H9 (cell line): ENCODE data around the gene VEGFC. TPM values are rescaled to one million over a fixed set of nuclear protein-coding genes. Genes with fewer than 3 reads are reported as not detected.

Source experiments
- DNase-seq: peaks from one replicate; pipeline ENCODE4 v3.0.0-alpha.2; 2017
- H2AFZ ChIP-seq: one replicate; pipeline ENCODE4 v1.6.1; 2013; ENCODE audit warnings: mild to moderate bottlenecking, low read length, control low read depth, moderate library complexity
- H2AK5ac ChIP-seq: 2 replicates; pipeline ENCODE4 v1.6.1; 2013; ENCODE audit warnings: low read length, control low read depth, mixed read lengths; ENCODE audit not compliant: insufficient read length
- H2BK120ac ChIP-seq: one replicate; pipeline ENCODE4 v1.6.1; 2013; ENCODE audit warnings: low read depth, mild to moderate bottlenecking, low read length, control low read depth, inconsistent platforms; ENCODE audit not compliant: poor library complexity, severe bottlenecking
- H2BK12ac ChIP-seq: 2 replicates; pipeline ENCODE4 v1.6.1; 2013; ENCODE audit warnings: low read length, control low read depth, mixed read lengths, low read depth; ENCODE audit not compliant: insufficient read length
- H2BK15ac ChIP-seq: 2 replicates; pipeline ENCODE4 v1.6.1; 2013; ENCODE audit warnings: low read depth, low read length, control low read depth
- H2BK20ac ChIP-seq: one replicate; pipeline ENCODE4 v1.6.1; 2013; ENCODE audit warnings: low read depth, mild to moderate bottlenecking, low read length, control low read depth, inconsistent platforms; ENCODE audit not compliant: poor library complexity, severe bottlenecking
- H2BK5ac ChIP-seq: 2 replicates; pipeline ENCODE4 v1.6.1; 2013; ENCODE audit warnings: low read length, control low read depth, mixed read lengths; ENCODE audit not compliant: insufficient read length
- H3K14ac ChIP-seq: 2 replicates; pipeline ENCODE4 v1.6.1; 2013; ENCODE audit warnings: low read length, control low read depth; ENCODE audit not compliant: insufficient read depth
- H3K18ac ChIP-seq: 2 replicates; pipeline ENCODE4 v1.6.1; 2013; ENCODE audit warnings: low read depth, mild to moderate bottlenecking, mixed read lengths, low read length, control low read depth; ENCODE audit not compliant: insufficient read length
- H3K23ac ChIP-seq: 2 replicates; pipeline ENCODE4 v1.6.1; 2013; ENCODE audit warnings: low read length, control low read depth, mixed read lengths, low read depth; ENCODE audit not compliant: insufficient read length
- H3K23me2 ChIP-seq: 2 replicates; pipeline ENCODE4 v1.6.1; 2013; ENCODE audit warnings: low read depth, mild to moderate bottlenecking, mixed read lengths, low read length, control low read depth; ENCODE audit not compliant: insufficient read length, poor library complexity, severe bottlenecking
- H3K27ac ChIP-seq: 2 replicates; pipeline ENCODE4 v1.5.1; 2013; ENCODE audit warnings: low read length, control low read depth, mixed read lengths, low read depth; ENCODE audit not compliant: insufficient read length
- H3K27me3 ChIP-seq: 2 replicates; pipeline ENCODE4 v1.6.1; 2013; ENCODE audit warnings: low read length, control low read depth, inconsistent platforms; ENCODE audit not compliant: insufficient read depth
- H3K4ac ChIP-seq: 2 replicates; pipeline ENCODE4 v1.6.1; 2013; ENCODE audit warnings: low read depth, mild to moderate bottlenecking, control low read depth, inconsistent platforms, low read length, moderate library complexity
- H3K4me1 ChIP-seq: 2 replicates; pipeline ENCODE4 v1.6.1; 2013; ENCODE audit warnings: low read length, control low read depth, inconsistent platforms; ENCODE audit not compliant: insufficient read depth
- H3K4me2 ChIP-seq: 2 replicates; pipeline ENCODE4 v1.6.1; 2013; ENCODE audit warnings: low read length, control low read depth, mixed read lengths; ENCODE audit not compliant: insufficient read length, insufficient read depth
- H3K56ac ChIP-seq: 2 replicates; pipeline ENCODE4 v1.6.1; 2013; ENCODE audit warnings: low read depth, mild to moderate bottlenecking, mixed read lengths, low read length, control low read depth; ENCODE audit not compliant: insufficient read length
- H3K79me1 ChIP-seq: 2 replicates; pipeline ENCODE4 v1.6.1; 2013; ENCODE audit warnings: low read depth, mild to moderate bottlenecking, moderate library complexity, low read length, control low read depth, inconsistent platforms; ENCODE audit not compliant: insufficient read depth, poor library complexity, severe bottlenecking
- H3K79me2 ChIP-seq: 2 replicates; pipeline ENCODE4 v1.6.1; 2013; ENCODE audit warnings: low read length, control low read depth, inconsistent platforms; ENCODE audit not compliant: insufficient read depth
- H3K9ac ChIP-seq: 2 replicates; pipeline ENCODE4 v1.6.1; 2013; ENCODE audit warnings: low read length, control low read depth, mixed read lengths; ENCODE audit not compliant: insufficient read length; ENCODE audit errors: extremely low read depth
- H3K9me3 ChIP-seq: one replicate; pipeline ENCODE4 v1.6.1; 2013; ENCODE audit warnings: low read depth, low read length, inconsistent platforms; ENCODE audit not compliant: control insufficient read depth
- H3T11ph ChIP-seq: one replicate; pipeline ENCODE4 v1.6.1; 2013; ENCODE audit warnings: mild to moderate bottlenecking, low read length, control low read depth, inconsistent platforms
- H4K20me1 ChIP-seq: one replicate; pipeline ENCODE4 v1.6.1; 2013; ENCODE audit not compliant: control insufficient read depth, insufficient read length, insufficient read depth
- H4K5ac ChIP-seq: 2 replicates; pipeline ENCODE4 v1.6.1; 2013; ENCODE audit warnings: low read depth, mild to moderate bottlenecking, mixed read lengths, low read length, control low read depth; ENCODE audit not compliant: insufficient read length
- H4K8ac ChIP-seq: replicated peaks from 2 replicates; pipeline ENCODE4 v1.6.1; 2013; ENCODE audit warnings: low read length, control low read depth, mixed read lengths, low read depth; ENCODE audit not compliant: insufficient read length
- H4K91ac ChIP-seq: 2 replicates; pipeline ENCODE4 v1.6.1; 2013; ENCODE audit warnings: low read depth, mild to moderate bottlenecking, moderate library complexity, mixed read lengths, low read length, control low read depth; ENCODE audit not compliant: insufficient read length
- H3K27ac Mint-ChIP-seq, 3 experiments: 2 replicates in 2 of 3; 3 replicates in 1 of 3; pipeline ENCODE4 v1.8.0; 2020 to 2021; ENCODE audit warnings: mixed read lengths in 3 of 3, mild to moderate bottlenecking in 1 of 3, moderate library complexity in 1 of 3
- H3K27me3 Mint-ChIP-seq: 2 replicates; pipeline ENCODE4 v1.8.0; 2021; ENCODE audit warnings: low read depth, mild to moderate bottlenecking, moderate library complexity, mixed read lengths
- H3K36me3 Mint-ChIP-seq, 3 experiments: 2 replicates in 2 of 3; 3 replicates in 1 of 3; pipeline ENCODE4 v1.8.0; 2020 to 2021; ENCODE audit warnings: low read depth in 3 of 3, mixed read lengths in 3 of 3; ENCODE audit not compliant: insufficient read depth in 1 of 3
- H3K4me1 Mint-ChIP-seq, 2 experiments: 2 replicates each; pipeline ENCODE4 v1.8.0; 2020; ENCODE audit warnings: mixed read lengths in 2 of 2
- H3K4me3 Mint-ChIP-seq, 2 experiments: 2 replicates in 1 of 2; 3 replicates in 1 of 2; pipeline ENCODE4 v1.8.0; 2020 to 2021; ENCODE audit warnings: mild to moderate bottlenecking in 2 of 2, mixed read lengths in 2 of 2, moderate library complexity in 1 of 2
- H3K9me3 Mint-ChIP-seq, 2 experiments: 2 replicates in 1 of 2; 3 replicates in 1 of 2; pipeline ENCODE4 v1.8.0; 2020; ENCODE audit warnings: mild to moderate bottlenecking in 2 of 2, mixed read lengths in 2 of 2, moderate library complexity in 1 of 2
- CTCF ChIP-seq: fragments of 200-600 bp; sonication (generic); conservative IDR thresholded peaks from 3 replicates; pipeline ENCODE4 v1.8.0; 2021; ENCODE audit warnings: antibody characterized with exemption, mild to moderate bottlenecking
- WGBS: extraction: QIAGEN DNeasy Blood & Tissue Kit; methylation state at CpG from one replicate; pipeline ENCODE4 v1.1.7; 2013; ENCODE audit warnings: missing lambda C conversion rate, low lambda C conversion rate, mixed read lengths; ENCODE audit not compliant: insufficient read length; ENCODE audit errors: extremely low coverage; 5-methylcytosine and 5-hydroxymethylcytosine counted together
- total RNA-seq: library from RNA; stranded (reverse); gene quantifications from 2 replicates; pipeline ENCODE4 v1.2.1, GENCODE V29; 2021

The VEGFC gene
- total RNA-seq, 1 experiment from 2014 or later: 0.46 TPM

GRCh38 chr4:176641237-176641636 is 151.5 kb downstream of the VEGFC start:
- no peak overlapping the region for H3K27ac Mint-ChIP-seq
- H2AFZ ChIP-seq: no peak overlapping the region
- no peaks in the 10 kb centered on the region for H4K20me1 ChIP-seq
- no peak overlapping the region for H3K4me3 Mint-ChIP-seq
- H3K4ac ChIP-seq: no peak overlapping the region
- no peak for DNase-seq
- H2BK20ac ChIP-seq: no peak overlapping the region
- no peak overlapping the region for H3K9ac ChIP-seq
- H2AK5ac ChIP-seq: no peak overlapping the region
- no peak overlapping the region for H2BK5ac ChIP-seq
- no peak overlapping the region for H3K56ac ChIP-seq
- peaks cover 1% of the 10 kb centered on the region; the same call in 1 of the 2 replicates for H3K27me3 Mint-ChIP-seq
- no peak overlapping the region for H3K4me2 ChIP-seq
- no peaks in the 10 kb centered on the region for H3K23me2 ChIP-seq
- H3K27ac ChIP-seq: no peak overlapping the region
- H3K9me3 Mint-ChIP-seq: no peaks in the 10 kb centered on the region
- no CpG with 5 or more reads among the region's 3 CpGs for WGBS
- no peak for TF ChIP-seq CTCF
- H2BK15ac ChIP-seq: no peak overlapping the region
- no peak overlapping the region for H4K91ac ChIP-seq
- H3K27me3 ChIP-seq: no peaks in the 10 kb centered on the region
- no peak overlapping the region for H3K18ac ChIP-seq
- H3K36me3 Mint-ChIP-seq: no peaks in the 10 kb centered on the region
- no peak overlapping the region for H4K5ac ChIP-seq
- H4K8ac ChIP-seq: no peak overlapping the region
- H3T11ph ChIP-seq: no peak overlapping the region
- no peaks in the 10 kb centered on the region for H3K79me1 ChIP-seq
- H2BK12ac ChIP-seq: no peak overlapping the region
- H3K9me3 ChIP-seq: no peaks in the 10 kb centered on the region
- no peak overlapping the region for H3K23ac ChIP-seq
- no peak overlapping the region for H2BK120ac ChIP-seq
- no peak overlapping the region for H3K14ac ChIP-seq
- H3K4me1 Mint-ChIP-seq: no peaks in the 10 kb centered on the region
- H3K79me2 ChIP-seq: no peaks in the 10 kb centered on the region
- H3K4me1 ChIP-seq: no peaks in the 10 kb centered on the region
